Mammary epithelial cell (primary cell): ENCODE measurements around the gene UNC13A.

Experiments
- EZH2 ChIP-seq: IDR thresholded peaks from 2 replicates; pipeline ENCODE4 v1.6.1; 2012; ENCODE audit warnings: low read length, inconsistent platforms, borderline replicate concordance
- TF ChIP-seq, protein P1 (sequence below), 2 donors: IDR thresholded peaks in 1 of 2; conservative IDR thresholded peaks in 1 of 2; 2 replicates each; pipeline ENCODE4 v1.5.1; 2011 to 2012; ENCODE audit warnings: inconsistent platforms in 2 of 2, low read length in 2 of 2, mild to moderate bottlenecking in 2 of 2, control low read depth in 1 of 2, low read depth in 1 of 2; ENCODE audit not compliant: insufficient read depth in 1 of 2; ENCODE audit errors: extremely low read depth in 1 of 2

DNA sequence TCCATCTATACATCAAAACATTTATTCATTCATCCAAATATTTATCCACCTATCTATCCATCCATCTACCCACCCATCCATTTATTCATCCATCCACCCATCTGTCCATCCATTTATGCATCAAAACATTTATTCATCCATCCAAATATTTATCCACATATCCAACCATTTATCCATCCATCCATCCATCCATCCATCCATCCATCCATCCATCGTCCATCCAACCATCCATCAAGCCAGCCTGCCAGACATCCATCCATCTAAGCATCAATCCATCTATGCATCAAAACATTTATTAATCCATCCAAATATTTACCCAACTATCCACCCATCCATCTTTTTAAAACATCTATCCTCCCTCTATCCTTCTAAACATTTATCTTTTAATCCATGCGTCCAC lies 62.2 kb downstream of the UNC13A start:
- TF ChIP-seq, protein P1, sequence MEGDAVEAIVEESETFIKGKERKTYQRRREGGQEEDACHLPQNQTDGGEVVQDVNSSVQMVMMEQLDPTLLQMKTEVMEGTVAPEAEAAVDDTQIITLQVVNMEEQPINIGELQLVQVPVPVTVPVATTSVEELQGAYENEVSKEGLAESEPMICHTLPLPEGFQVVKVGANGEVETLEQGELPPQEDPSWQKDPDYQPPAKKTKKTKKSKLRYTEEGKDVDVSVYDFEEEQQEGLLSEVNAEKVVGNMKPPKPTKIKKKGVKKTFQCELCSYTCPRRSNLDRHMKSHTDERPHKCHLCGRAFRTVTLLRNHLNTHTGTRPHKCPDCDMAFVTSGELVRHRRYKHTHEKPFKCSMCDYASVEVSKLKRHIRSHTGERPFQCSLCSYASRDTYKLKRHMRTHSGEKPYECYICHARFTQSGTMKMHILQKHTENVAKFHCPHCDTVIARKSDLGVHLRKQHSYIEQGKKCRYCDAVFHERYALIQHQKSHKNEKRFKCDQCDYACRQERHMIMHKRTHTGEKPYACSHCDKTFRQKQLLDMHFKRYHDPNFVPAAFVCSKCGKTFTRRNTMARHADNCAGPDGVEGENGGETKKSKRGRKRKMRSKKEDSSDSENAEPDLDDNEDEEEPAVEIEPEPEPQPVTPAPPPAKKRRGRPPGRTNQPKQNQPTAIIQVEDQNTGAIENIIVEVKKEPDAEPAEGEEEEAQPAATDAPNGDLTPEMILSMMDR (conservative IDR thresholded peaks at IDR 0.05 in 1 of 2, IDR thresholded peaks at IDR 0.05 in 1 of 2; ENCODE audit: extremely low read depth in 1 of 2, insufficient read depth in 1 of 2, low read depth in 1 of 2, low read length in 2 of 2), result no peak
- no peak for TF ChIP-seq EZH2
